ENCODE results near the gene RMND5B. TPM values are rescaled to one million over a fixed set of nuclear protein-coding genes. Genes with fewer than 3 reads are reported as not detected.
A peak's percentile ranks its signal among the peaks of the same experiment; 100 is the strongest.

RMND5B gene
- total RNA-seq, 1 donor from 2014 or later, result 51.3 TPM

DNA sequence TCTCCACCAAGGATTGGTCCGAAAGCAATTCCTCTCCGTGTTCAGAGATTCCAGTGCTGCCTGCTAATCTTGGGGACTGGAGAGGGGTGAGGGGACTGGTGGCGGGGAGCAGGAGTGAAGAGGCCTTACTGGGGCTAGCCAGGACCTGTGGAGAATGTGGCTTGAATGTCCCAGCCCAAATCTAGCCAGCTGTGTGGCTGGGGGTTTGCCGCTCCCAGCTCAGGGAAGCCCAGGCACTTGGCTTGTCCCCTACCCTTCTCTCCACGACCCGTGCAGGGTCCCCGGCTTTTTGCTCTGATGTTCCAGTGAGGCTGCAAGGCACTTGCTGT, 15.0 kb upstream of the RMND5B start:
- H3K4me1 Mint-ChIP-seq (ENCODE audit: low read depth, unreplicated experiment), result peaks cover 7% of the 10 kb centered on the region
- no peaks in the 10 kb centered on the region for H3K36me3 Mint-ChIP-seq (ENCODE audit: unreplicated experiment)
- TF ChIP-seq, protein P1, sequence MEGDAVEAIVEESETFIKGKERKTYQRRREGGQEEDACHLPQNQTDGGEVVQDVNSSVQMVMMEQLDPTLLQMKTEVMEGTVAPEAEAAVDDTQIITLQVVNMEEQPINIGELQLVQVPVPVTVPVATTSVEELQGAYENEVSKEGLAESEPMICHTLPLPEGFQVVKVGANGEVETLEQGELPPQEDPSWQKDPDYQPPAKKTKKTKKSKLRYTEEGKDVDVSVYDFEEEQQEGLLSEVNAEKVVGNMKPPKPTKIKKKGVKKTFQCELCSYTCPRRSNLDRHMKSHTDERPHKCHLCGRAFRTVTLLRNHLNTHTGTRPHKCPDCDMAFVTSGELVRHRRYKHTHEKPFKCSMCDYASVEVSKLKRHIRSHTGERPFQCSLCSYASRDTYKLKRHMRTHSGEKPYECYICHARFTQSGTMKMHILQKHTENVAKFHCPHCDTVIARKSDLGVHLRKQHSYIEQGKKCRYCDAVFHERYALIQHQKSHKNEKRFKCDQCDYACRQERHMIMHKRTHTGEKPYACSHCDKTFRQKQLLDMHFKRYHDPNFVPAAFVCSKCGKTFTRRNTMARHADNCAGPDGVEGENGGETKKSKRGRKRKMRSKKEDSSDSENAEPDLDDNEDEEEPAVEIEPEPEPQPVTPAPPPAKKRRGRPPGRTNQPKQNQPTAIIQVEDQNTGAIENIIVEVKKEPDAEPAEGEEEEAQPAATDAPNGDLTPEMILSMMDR (IDR thresholded peaks at IDR 0.05; ENCODE audit: partially characterized antibody, unreplicated experiment), result no peak
- H3K9me3 Mint-ChIP-seq (ENCODE audit: unreplicated experiment), result peaks cover 11% of the 10 kb centered on the region
- no peak overlapping the region for H3K27ac Mint-ChIP-seq (ENCODE audit: unreplicated experiment)
- H3K27me3 Mint-ChIP-seq (ENCODE audit: unreplicated experiment), result peaks cover 15% of the 10 kb centered on the region
- peak overlapping the region; percentile 38 for H3K4me3 Mint-ChIP-seq (ENCODE audit: unreplicated experiment)
- no peak for DNase-seq

DNA sequence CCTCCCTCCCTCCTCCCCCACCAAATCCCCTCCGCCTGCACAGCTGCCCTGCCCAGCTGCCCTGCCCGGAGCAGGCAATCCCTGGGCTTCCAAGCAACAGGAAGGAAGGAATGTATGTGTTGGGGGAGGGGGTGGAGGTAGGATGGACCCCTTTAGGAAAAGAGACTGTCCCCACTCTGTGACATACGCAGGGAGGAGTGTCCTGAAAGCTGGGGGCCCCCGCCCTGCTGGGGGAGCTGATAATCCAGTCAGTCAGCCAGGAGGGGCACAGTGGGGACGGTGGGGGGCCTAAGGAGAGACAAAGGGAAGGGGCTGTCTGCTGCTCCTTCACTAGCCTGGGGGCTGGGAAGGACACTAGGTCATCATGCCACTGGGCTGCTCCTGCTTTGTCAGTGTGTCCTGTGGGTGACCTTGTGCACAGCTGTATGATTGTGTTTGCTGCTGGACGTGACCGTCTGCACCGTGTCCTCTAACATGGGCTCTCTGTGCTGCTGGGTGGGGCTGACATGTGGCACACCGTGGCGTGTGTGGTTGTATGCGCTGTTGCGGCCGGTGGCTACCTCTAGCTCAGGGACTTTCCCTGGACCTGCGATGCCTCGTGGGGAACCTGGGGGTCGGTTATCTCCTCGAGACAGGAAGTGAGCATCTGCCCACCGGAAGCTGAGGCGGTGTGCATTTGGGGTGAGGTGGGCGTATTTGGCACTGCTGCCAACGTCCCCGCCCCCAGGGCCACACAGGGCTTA, 14.5 kb upstream of the RMND5B start:
- DNase-seq, result no peak
- Mint-ChIP-seq H3K4me1 (ENCODE audit: low read depth, unreplicated experiment) (peaks cover 7% of the 10 kb centered on the region), H3K4me3 (ENCODE audit: unreplicated experiment) (no peak overlapping the region), H3K27me3 (ENCODE audit: unreplicated experiment) (peaks cover 15% of the 10 kb centered on the region), H3K9me3 (ENCODE audit: unreplicated experiment) (peaks cover 11% of the 10 kb centered on the region), H3K27ac (ENCODE audit: unreplicated experiment) (no peak overlapping the region), H3K36me3 (ENCODE audit: unreplicated experiment) (no peaks in the 10 kb centered on the region)
- TF ChIP-seq, protein P1 (IDR thresholded peaks at IDR 0.05; ENCODE audit: partially characterized antibody, unreplicated experiment), result no peak

DNA sequence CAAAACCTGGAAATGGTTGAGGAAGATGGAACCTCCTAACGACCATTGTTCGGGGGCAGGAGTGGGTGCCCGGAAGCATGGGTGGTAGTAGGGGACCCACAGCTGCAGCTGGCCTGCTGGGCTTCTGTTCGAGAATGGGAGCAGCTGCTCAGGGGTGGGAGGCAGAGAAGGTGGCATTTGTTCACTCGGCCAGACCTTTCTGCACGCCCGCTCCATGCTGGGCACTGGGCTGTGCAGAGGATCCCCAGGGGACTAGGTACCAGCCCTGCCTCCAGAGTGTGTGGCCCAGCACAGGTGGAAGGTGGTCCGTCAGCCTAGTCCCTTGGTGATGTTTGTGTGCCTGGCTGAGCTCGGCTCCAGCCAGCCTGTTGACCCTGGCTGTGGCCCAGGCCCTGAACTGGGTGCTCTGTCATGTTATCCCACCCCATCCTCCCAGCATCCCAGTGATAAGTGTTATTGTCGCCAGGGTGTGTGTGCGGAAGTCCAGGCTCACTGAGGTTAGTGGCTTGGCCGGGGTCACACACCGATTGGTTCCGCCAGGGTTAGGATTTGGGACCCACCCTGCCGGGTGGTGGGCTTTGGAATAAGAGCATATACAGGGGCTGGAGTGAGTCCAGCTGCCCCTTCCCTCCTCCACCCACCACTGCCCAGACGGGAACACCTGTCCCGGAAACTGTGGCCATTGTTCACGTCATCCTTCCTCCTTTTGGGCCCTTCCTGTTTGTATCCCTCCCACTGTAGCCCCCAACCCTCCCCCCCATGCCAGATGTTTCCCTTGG, 12.7 kb upstream of the RMND5B start:
- Mint-ChIP-seq H3K4me3 (ENCODE audit: unreplicated experiment) (no peak overlapping the region), H3K36me3 (ENCODE audit: unreplicated experiment) (no peaks in the 10 kb centered on the region), H3K4me1 (ENCODE audit: low read depth, unreplicated experiment) (peaks cover 7% of the 10 kb centered on the region), H3K27me3 (ENCODE audit: unreplicated experiment) (peaks cover 7% of the 10 kb centered on the region), H3K27ac (ENCODE audit: unreplicated experiment) (no peak overlapping the region), H3K9me3 (ENCODE audit: unreplicated experiment) (peaks cover 4% of the 10 kb centered on the region)
- TF ChIP-seq, protein P1 (IDR thresholded peaks at IDR 0.05; ENCODE audit: partially characterized antibody, unreplicated experiment), result no peak
- DNase-seq, result no peak

DNA sequence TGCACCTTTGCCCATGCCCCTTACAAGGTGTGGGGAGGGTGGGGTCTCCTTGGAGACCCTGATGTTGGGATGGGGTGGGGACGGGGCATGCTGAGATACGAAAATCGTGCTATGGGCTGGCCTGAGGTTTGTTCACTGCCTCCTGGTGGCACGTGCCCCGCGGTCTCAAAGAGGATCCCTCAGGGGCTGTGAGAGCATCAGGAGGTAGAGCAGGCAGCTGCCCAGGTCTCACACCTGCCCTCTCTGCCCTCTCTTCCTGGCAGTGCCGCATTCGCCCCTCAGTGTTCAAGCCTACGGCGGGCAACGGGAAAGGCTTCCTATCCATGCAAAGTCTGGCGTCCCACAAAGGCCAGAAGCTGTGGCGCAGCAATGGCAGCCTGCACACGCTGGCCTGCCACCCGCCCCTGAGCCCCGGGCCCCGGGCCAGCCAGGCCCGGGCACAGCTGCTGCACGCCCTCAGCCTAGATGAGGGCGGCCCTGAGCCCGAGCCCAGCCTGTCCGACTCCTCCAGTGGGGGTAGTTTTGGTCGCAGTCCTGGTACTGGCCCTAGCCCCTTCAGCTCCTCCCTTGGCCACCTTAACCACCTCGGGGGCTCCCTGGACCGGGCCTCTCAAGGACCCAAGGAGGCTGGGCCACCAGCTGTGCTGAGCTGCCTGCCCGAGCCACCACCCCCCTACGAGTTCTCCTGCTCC, 10.8 kb upstream of the RMND5B start:
- H3K4me1 Mint-ChIP-seq (ENCODE audit: low read depth, unreplicated experiment), result peaks cover 3% of the 10 kb centered on the region
- TF ChIP-seq, protein P1 (IDR thresholded peaks at IDR 0.05; ENCODE audit: partially characterized antibody, unreplicated experiment), result no peak
- no peak overlapping the region for H3K27ac Mint-ChIP-seq (ENCODE audit: unreplicated experiment)
- no peak overlapping the region for H3K4me3 Mint-ChIP-seq (ENCODE audit: unreplicated experiment)
- no peaks in the 10 kb centered on the region for H3K36me3 Mint-ChIP-seq (ENCODE audit: unreplicated experiment)
- DNase-seq, result no peak
- peaks cover 6% of the 10 kb centered on the region for H3K27me3 Mint-ChIP-seq (ENCODE audit: unreplicated experiment)
- H3K9me3 Mint-ChIP-seq (ENCODE audit: unreplicated experiment), result peaks cover 4% of the 10 kb centered on the region

All from glutamatergic neuron (in vitro differentiated cells).